ENCODE data around the gene MTCP1. TPM values are rescaled to one million over a fixed set of nuclear protein-coding genes. Genes with fewer than 3 reads are reported as not detected.

MTCP1 gene
- total and polyA plus RNA-seq, 8 donors = 2.8 to 42.2 (median 15.5) TPM

- peaks cover 0 to 22% (median 10%) of the 10 kb centered on the region in 4 donors for H3K4me1 ChIP-seq
- WGBS, 5 donors = 76 to 93% (median 82%) methylated on average over 2 of the region's 2 CpGs
- peaks cover 0 to 6% (median 0%) of the 10 kb centered on the region in 4 donors for H3K9me3 ChIP-seq
- intact Hi-C loops (cut with DNase I; ENCODE audit: low total_unique reads) = no loop called here
- no peaks in the 10 kb centered on the region for H3K36me3 ChIP-seq
- DNase-seq = no peak
- H3K27ac ChIP-seq = peak overlapping the region in 4 of 5 donors; percentile 93 to 97 (median 96)
- no peak overlapping the region for H3K4me3 ChIP-seq
- TF ChIP-seq EP300 (IDR thresholded peaks at IDR 0.05) (no peak), POLR2A (IDR thresholded peaks at IDR 0.05) (no peak), CTCF (IDR thresholded peaks at IDR 0.05) (no peak), POLR2AphosphoS5 (IDR thresholded peaks at IDR 0.05) (no peak)
- no peaks in the 10 kb centered on the region for H3K27me3 ChIP-seq
These were observed 42.1 kb downstream of the MTCP1 start for GRCh38 chrX:155028877-155029291.

- H3K9me3 ChIP-seq = peaks cover 0 to 6% (median 0%) of the 10 kb centered on the region in 4 donors
- peak overlapping the region in 4 of 5 donors; percentile 93 to 97 (median 96) for H3K27ac ChIP-seq
- TF ChIP-seq POLR2AphosphoS5 (IDR thresholded peaks at IDR 0.05) (no peak), POLR2A (IDR thresholded peaks at IDR 0.05) (no peak), CTCF (IDR thresholded peaks at IDR 0.05) (no peak), EP300 (IDR thresholded peaks at IDR 0.05) (no peak)
- peaks cover 0 to 22% (median 10%) of the 10 kb centered on the region in 4 donors for H3K4me1 ChIP-seq
- H3K27me3 ChIP-seq = no peaks in the 10 kb centered on the region
- intact Hi-C loops (cut with DNase I; ENCODE audit: low total_unique reads) = no loop called here
- no peak for DNase-seq
- peak overlapping the region; percentile 44 to 62 (median 56) for H3K4me3 ChIP-seq
- 8 to 30% (median 17%) methylated on average over 3 of the region's 3 CpGs for WGBS, 5 donors
- no peaks in the 10 kb centered on the region for H3K36me3 ChIP-seq
These were observed 42.8 kb downstream of the MTCP1 start for GRCh38 chrX:155028129-155028528.

- no peaks in the 10 kb centered on the region for H3K36me3 ChIP-seq
- H3K4me3 ChIP-seq = peak overlapping the region; percentile 44 to 62 (median 56)
- TF ChIP-seq POLR2AphosphoS5 (IDR thresholded peaks at IDR 0.05) = peak; percentile 75 to 88 (median 82)
- no peak for TF ChIP-seq CTCF (IDR thresholded peaks at IDR 0.05)
- TF ChIP-seq POLR2A (IDR thresholded peaks at IDR 0.05) = no peak
- no peaks in the 10 kb centered on the region for H3K27me3 ChIP-seq
- H3K4me1 ChIP-seq = peaks cover 0 to 22% (median 10%) of the 10 kb centered on the region in 4 donors
- intact Hi-C loops (cut with DNase I; ENCODE audit: low total_unique reads) = no loop called here
- H3K9me3 ChIP-seq = peaks cover 0 to 6% (median 0%) of the 10 kb centered on the region in 4 donors
- peak overlapping the region; percentile 93 to 97 (median 95) for H3K27ac ChIP-seq
- peak in 1 of 2 donors; percentile 76 for DNase-seq
- WGBS, 5 donors = 0 to 46% (median 6%) methylated on average over 14 of the region's 14 CpGs
These were observed 43.3 kb downstream of the MTCP1 start for GRCh38 chrX:155027509-155028066.

- TF ChIP-seq POLR2A (IDR thresholded peaks at IDR 0.05) (no peak), POLR2AphosphoS5 (IDR thresholded peaks at IDR 0.05) (peak; percentile 52 to 81 (median 58)), CTCF (IDR thresholded peaks at IDR 0.05) (no peak), EP300 (IDR thresholded peaks at IDR 0.05) (peak; percentile 51)
- Histone ChIP-seq H3K4me3 (peak within 1 kb of the TSS; percentile 44 to 62 (median 56)), H3K4me1 (peaks cover 0 to 22% (median 10%) of the 10 kb centered on the region in 4 donors), H3K36me3 (no peaks in the 10 kb centered on the region), H3K27me3 (no peaks in the 10 kb centered on the region), H3K27ac (peak within 1 kb of the TSS; percentile 93 to 97 (median 95)), H3K9me3 (peaks cover 0 to 6% (median 0%) of the 10 kb centered on the region in 4 donors)
- intact Hi-C loops (cut with DNase I; ENCODE audit: low total_unique reads) = no loop called here
- DNase-seq = peak; percentile 93 to 97
- 0 to 57% (median 9%) methylated on average over 8 to 79 of the region's 82 CpGs for WGBS, 5 donors
These were observed 44.0 kb downstream of the MTCP1 start, which contains the start of gene FUNDC2 for GRCh38 chrX:155026727-155027508. Gene FUNDC2 (plus strand): TSS chrX:155026844. CDS start chrX:155026939, 95 bp downstream.

Data from stomach (tissue), 9 donors.